Stimulated activated CD8-positive, alpha-beta memory T cell treated with anti-CD3 and anti-CD28 coated beads, Interleukin-7, amount 100 ng/mL, for 1 hour (primary cell): ENCODE data around the gene GNB3.
A peak's percentile ranks its signal among the peaks of the same experiment; 100 is the strongest.
"Not testable (repeated sequence)": the region's sequence is repeated elsewhere in the genome, so short reads cannot be mapped to it uniquely, and the experiment has no call there.

Experiments used
- DNase-seq, 2 donors: peaks; one replicate each; pipeline ENCODE4 v3.0.0-alpha.2; 2020; ENCODE audit warnings: low read depth in 2 of 2

The GNB3 gene

GRCh38 chr12:6860116-6860515 is 19.4 kb downstream of the GNB3 start:
- DNase-seq: no peak

DNA sequence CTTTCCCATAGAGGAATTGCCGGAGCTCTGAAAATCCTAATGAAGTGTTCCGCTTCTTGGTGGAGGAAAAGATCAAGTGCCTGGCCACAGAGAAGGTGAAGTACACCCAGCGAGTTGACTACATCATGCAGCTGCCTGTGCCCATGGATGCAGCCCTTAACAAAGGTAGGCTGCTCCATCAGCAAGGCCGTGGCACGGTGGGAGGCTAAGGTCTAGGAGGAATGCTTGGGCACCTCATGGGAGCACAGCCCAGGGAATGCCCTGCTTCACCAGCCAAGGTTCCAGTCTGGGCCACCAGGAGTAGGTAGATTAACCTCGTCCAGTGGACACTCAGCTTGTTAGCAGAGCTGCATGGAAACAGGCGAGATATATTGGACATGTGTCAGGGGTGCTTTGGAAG is 20.2 kb downstream of the GNB3 start:
- DNase-seq: no peak

DNA sequence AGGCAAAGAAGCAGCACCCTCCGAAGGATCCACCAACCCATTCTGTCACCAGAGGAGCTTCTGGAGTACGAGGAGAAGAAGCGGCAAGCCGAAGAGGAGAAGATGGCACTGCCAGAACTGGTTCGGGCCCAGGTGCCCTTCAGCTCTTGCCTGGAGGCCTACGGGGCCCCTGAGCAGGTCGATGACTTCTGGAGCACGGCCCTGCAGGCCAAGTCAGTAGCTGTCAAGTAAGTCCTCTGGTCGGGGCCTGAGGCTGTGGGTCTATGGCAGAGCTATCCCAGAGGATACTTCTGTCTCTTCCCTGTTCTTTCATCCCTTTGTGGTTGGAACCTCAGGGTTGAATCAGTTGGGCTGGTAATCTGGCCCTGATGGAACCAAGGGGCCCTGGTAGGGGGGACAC is 20.7 kb downstream of the GNB3 start:
- no peak for DNase-seq

DNA sequence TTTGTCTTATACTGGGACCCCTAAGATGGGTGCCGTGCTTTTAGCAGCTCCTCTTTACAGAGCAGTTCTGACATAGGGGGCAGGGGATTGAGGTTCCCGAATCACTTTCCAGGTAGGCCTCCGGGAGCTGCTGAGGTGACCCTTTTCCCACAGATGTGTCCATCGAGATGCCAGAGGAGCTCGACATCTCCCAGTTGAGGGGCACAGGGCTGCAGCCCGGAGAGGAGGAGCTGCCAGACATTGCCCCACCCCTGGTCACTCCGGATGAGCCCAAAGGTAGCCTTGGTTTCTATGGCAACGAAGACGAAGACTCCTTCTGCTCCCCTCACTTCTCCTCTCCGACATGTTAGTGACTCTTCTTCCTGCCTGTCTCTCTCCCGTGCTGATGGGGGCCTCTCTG is 22.3 kb downstream of the GNB3 start:
- DNase-seq: no peak

GRCh38 chr12:6863586-6864321 is 23.0 kb downstream of the GNB3 start:
- no peak for DNase-seq

DNA sequence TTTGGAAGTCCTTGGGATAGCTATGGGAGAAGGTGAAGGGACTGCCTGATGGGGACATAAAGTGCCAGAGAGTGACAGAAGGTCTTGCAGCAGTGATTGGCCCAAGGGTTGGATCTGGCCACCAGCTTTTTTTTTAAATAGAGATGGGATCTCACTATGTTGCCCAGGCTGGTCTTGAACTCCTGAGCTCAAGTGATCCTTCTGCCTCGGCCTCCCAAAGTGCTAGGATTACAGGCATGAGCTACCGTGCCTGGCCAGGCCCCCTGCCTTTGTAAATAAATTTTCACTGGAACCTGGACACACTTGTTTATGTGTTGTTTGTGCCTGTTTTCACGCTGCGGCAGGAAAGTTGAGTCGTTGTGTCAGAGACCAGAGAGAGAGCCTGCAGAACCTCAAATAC is 24.6 kb downstream of the GNB3 start:
- DNase-seq: not testable (repeated sequence)

- DNase-seq: no peak
Observed at GRCh38 chr12:6866163-6866919, 25.6 kb downstream of the GNB3 start.

- no peak for DNase-seq
Observed at GRCh38 chr12:6866920-6867412, 26.2 kb downstream of the GNB3 start.

DNA sequence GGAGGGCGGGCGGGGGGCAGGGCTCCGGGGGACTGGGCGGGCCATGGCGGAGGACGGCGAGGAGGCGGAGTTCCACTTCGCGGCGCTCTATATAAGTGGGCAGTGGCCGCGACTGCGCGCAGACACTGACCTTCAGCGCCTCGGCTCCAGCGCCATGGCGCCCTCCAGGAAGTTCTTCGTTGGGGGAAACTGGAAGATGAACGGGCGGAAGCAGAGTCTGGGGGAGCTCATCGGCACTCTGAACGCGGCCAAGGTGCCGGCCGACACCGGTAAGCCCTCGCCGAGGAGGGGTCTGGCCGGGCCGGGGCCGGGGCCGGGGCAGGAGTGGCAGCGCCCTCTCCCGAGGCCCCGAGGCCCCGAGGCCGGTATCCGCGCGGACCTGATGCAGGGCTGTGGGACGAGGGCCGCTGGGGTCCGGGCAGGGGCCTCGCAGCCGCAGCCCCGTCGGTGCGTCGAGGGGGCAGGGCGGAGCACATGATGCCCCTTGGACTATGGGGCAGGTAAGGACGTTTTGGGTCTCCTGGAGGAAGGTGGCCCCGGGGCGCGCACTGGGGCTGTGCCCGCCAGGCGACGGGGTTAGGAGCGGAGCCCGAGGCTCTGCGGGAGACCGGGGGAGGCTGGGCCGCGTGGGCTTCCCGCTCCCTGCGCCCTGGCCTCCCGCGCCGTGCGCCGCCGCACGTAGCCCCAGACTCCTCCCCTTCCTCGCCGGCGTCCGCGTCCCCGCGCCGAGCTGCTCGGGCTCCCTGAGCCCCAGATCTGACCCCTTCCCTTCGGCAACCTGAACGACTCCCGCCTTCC is 26.9 kb downstream of the GNB3 start, which contains the start of gene TPI1:
Gene TPI1 (plus strand): TSS at position 119 of the 798 bp plus-strand sequence. CDS start 36 bp downstream, at position 155.
- DNase-seq: peak; percentile 57 to 60

GRCh38 chr12:6868211-6869048 is 27.7 kb downstream of the GNB3 start:
- DNase-seq: no peak

DNA sequence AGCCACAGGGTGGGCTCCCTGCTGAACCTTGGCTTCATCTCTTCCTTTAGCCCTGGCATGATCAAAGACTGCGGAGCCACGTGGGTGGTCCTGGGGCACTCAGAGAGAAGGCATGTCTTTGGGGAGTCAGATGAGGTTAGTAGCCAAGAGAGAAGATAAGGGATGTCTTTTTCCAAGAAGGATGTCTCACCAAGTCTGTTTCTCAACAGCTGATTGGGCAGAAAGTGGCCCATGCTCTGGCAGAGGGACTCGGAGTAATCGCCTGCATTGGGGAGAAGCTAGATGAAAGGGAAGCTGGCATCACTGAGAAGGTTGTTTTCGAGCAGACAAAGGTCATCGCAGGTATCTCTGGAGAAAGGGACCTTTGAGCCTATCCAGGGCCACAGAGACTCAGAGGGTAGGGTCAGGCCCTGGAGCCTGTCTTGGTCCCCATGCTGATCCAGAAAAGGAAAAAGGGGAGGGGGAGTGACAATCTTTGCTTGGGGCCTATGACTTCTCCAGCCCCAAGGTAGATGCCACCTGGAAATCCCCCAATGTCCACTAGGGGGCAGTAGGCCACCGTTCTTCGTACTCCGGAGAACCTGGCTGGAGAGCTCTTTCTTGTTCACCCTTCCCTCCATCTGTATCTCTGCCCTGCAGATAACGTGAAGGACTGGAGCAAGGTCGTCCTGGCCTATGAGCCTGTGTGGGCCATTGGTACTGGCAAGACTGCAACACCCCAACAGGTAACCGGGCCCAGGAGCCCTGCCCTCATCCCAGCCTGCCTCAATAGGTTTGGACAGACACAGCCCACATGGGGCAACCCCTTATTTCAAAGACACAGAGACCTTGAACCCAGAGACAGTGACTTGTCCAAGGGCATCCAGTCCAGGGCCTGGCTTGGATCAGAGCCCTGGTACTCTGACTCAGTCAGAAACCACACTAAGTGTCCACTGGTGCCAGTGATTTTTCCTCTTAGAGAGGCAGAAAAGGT is 28.6 kb downstream of the GNB3 start:
- peak; percentile 67 to 84 for DNase-seq

GRCh38 chr12:6870304-6870703 is 29.6 kb downstream of the GNB3 start:
- not testable (repeated sequence) for DNase-seq

GRCh38 chr12:6871052-6871957 is 30.6 kb downstream of the GNB3 start:
- no peak for DNase-seq

- DNase-seq: peak; percentile 66 to 74
Observed at GRCh38 chr12:6872073-6873048, 31.6 kb downstream of the GNB3 start.

- peak; percentile 97 to 98 for DNase-seq
Observed at GRCh38 chr12:6873094-6874014, 32.6 kb downstream of the GNB3 start, which contains the start of gene SPSB2. Gene SPSB2, minus strand, starts transcription at chr12:6873303. Its CDS starts 402 bp downstream, at chr12:6872901.

DNA sequence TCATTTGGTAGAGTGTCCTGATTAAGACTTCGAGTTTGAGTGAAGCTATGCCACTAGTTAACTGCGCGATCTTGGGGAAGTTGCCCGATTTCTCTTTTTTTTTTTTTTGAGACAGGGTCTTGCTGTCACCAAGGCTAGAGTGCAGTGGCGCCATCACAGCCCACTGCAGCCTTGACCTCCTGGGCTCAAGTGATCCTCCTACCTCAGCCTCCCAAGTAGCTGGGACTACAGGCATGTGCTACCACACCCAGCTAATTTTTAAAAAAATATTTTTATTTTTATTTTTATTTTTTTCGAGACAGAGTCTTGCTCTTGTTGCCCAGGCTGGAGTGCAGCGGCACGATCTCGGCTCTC is 33.3 kb downstream of the GNB3 start:
- not testable (repeated sequence) for DNase-seq

GRCh38 chr12:6879824-6880223 is 39.1 kb downstream of the GNB3 start:
- not testable (repeated sequence) for DNase-seq
